Stimulated activated CD4-positive, alpha-beta T cell treated with anti-CD3 and anti-CD28 coated beads, Interleukin-1b, Interleukin-23, amount 100 ng/mL, for 24 hours (primary cell): ENCODE measurements around the gene CDKAL1.

Experiments
- DNase-seq, 4 experiments: peaks; one replicate each; pipeline ENCODE4 v3.0.0-alpha.2; 2020; ENCODE audit warnings: low read depth in 4 of 4, low spot score in 1 of 4

Gene CDKAL1

GRCh38 chr6:21265034-21265729, 730.9 kb downstream of the CDKAL1 start:
- no peak for DNase-seq

- no peak for DNase-seq
Measured at GRCh38 chr6:21265730-21266044, 731.4 kb downstream of the CDKAL1 start.

GRCh38 chr6:21270636-21271201, 736.5 kb downstream of the CDKAL1 start:
- DNase-seq: no peak

- DNase-seq: no peak
Measured at GRCh38 chr6:21271428-21272155, 737.3 kb downstream of the CDKAL1 start.

GRCh38 chr6:21273451-21273850, 739.2 kb downstream of the CDKAL1 start:
- DNase-seq: no peak

GRCh38 chr6:21274851-21275250, 740.6 kb downstream of the CDKAL1 start:
- no peak for DNase-seq

- no peak for DNase-seq
Measured at GRCh38 chr6:21277601-21278374, 743.5 kb downstream of the CDKAL1 start.

GRCh38 chr6:21278375-21278745, 744.1 kb downstream of the CDKAL1 start:
- no peak for DNase-seq

- no peak for DNase-seq
Measured at GRCh38 chr6:21279619-21280018, 745.4 kb downstream of the CDKAL1 start.

GRCh38 chr6:21281366-21281765, 747.1 kb downstream of the CDKAL1 start:
- no peak for DNase-seq
